Measurements from ENCODE around the gene ASB11.

DNA sequence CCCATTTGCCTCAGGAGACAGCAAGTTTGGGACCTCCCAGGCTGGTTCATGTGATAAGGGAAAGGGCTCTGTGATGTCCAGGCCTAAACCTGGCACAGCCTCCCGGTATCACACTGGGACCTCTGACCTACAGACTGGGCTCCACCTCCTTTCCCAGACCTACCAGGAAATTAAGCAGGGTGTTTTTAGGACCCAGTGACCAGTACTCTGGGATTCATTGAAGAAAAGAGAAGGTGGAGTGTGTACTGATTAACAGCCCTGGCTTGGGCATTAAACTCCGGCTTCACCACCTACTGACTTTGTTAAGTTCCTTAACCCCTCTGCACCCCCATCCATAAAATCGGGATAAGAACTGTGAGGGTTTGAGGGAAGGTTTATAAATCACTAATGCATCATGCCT lies 74.1 kb downstream of the ASB11 start:
- TF ChIP-seq, protein P1, sequence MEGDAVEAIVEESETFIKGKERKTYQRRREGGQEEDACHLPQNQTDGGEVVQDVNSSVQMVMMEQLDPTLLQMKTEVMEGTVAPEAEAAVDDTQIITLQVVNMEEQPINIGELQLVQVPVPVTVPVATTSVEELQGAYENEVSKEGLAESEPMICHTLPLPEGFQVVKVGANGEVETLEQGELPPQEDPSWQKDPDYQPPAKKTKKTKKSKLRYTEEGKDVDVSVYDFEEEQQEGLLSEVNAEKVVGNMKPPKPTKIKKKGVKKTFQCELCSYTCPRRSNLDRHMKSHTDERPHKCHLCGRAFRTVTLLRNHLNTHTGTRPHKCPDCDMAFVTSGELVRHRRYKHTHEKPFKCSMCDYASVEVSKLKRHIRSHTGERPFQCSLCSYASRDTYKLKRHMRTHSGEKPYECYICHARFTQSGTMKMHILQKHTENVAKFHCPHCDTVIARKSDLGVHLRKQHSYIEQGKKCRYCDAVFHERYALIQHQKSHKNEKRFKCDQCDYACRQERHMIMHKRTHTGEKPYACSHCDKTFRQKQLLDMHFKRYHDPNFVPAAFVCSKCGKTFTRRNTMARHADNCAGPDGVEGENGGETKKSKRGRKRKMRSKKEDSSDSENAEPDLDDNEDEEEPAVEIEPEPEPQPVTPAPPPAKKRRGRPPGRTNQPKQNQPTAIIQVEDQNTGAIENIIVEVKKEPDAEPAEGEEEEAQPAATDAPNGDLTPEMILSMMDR (IDR thresholded peaks at IDR 0.05) = no peak
- no peak for TF ChIP-seq POLR2A (IDR thresholded peaks at IDR 0.05; ENCODE audit: low read depth)
- TF ChIP-seq POLR2AphosphoS5 (IDR thresholded peaks at IDR 0.05) = no peak
